ENCODE results near the gene RTN4R.

GRCh38 chr22:20221421-20222340 is 46.4 kb downstream of the RTN4R start:
- no peak for TF ChIP-seq CTCF (IDR thresholded peaks at IDR 0.05)
- no peak for TF ChIP-seq EZH2 (IDR thresholded peaks at IDR 0.05; ENCODE audit: borderline replicate concordance, insufficient read depth, low read depth, low read length, poor library complexity, severe bottlenecking)
